ENCODE measurements around the gene TMED9.
"Not testable (repeated sequence)": the region's sequence is repeated elsewhere in the genome, so short reads cannot be mapped to it uniquely, and the experiment has no call there.

TMED9 gene

GRCh38 chr5:177606071-177607051, 14.4 kb downstream of the TMED9 start:
- no peak for DNase-seq (ENCODE audit: low spot score)

GRCh38 chr5:177607115-177607451, 15.1 kb downstream of the TMED9 start:
- no peak for DNase-seq (ENCODE audit: low spot score)

DNA sequence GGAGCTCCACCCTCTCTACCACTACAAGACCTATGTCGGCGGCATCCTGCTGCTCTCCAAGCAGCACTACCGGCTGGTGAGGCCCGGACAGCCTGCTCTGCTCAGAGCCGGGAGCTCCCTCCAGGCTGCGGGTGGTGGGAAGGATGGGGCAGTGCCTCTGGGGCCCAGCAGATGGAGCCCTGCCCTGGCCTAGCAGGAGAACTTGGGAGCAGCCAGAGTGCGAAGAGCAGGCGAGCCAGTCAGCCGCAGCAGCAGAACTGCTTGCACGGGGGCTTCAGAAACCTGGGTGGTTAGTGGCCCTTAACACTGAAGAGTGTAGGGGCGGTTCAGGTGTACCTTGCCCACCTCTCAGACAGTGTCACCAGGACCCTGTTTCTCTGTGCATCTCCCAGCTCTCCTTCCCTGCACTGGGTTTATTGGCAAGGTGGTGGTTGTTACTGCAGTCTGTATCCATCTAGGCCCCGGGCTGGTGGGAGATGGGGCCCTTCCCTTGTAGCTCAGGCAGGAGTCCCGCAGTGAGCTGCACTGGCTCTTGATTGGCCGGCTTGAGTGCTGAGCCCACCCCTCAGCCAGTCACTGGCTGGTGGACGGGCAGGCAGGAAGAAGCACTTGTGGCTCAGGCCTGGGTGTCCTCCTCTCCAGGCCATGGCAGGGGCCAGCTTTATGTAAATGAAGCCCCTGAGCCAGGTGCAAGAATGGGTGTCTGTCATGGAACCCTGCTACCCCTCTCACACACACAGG, 15.6 kb downstream of the TMED9 start:
- peak; percentile 62 for DNase-seq (ENCODE audit: low spot score)

GRCh38 chr5:177608243-177609075, 16.5 kb downstream of the TMED9 start:
- no peak for DNase-seq (ENCODE audit: low spot score)

DNA sequence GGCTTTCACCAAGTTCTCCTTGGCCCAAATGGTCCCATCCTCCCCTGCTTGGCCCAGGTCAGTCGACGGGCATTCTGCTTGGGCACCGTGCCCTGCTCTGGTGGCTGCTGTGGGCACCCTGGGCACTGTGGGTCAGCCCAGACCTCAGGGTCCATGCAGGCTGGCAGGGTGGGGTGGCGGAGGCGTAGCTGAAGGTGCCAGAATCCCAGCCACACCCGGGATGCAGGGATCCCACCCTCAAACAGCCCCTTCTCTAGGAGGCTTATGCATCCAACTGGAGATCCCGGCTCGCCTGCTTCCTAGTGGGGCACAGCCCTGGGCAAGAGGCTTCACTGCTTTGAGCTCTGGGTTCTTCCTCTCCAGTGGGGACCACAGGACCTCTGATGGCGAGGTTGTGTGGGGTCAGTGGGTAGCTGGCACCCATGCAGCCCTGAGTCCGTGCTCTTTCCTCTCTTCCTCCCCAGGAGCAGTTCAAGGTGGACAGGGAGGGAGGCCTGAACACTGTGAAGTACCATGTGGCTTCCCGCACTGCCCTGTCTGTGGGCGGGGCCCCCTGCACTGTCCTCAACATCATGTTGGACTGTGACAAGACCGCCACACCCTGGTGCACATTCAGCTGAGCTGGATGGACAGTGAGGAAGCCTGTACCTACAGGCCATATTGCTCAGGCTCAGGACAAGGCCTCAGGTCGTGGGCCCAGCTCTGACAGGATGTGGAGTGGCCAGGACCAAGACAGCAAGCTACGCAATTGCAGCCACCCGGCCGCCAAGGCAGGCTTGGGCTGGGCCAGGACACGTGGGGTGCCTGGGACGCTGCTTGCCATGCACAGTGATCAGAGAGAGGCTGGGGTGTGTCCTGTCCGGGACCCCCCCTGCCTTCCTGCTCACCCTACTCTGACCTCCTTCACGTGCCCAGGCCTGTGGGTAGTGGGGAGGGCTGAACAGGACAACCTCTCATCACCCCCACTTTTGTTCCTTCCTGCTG, 17.4 kb downstream of the TMED9 start:
- DNase-seq (ENCODE audit: low spot score): no peak

DNA sequence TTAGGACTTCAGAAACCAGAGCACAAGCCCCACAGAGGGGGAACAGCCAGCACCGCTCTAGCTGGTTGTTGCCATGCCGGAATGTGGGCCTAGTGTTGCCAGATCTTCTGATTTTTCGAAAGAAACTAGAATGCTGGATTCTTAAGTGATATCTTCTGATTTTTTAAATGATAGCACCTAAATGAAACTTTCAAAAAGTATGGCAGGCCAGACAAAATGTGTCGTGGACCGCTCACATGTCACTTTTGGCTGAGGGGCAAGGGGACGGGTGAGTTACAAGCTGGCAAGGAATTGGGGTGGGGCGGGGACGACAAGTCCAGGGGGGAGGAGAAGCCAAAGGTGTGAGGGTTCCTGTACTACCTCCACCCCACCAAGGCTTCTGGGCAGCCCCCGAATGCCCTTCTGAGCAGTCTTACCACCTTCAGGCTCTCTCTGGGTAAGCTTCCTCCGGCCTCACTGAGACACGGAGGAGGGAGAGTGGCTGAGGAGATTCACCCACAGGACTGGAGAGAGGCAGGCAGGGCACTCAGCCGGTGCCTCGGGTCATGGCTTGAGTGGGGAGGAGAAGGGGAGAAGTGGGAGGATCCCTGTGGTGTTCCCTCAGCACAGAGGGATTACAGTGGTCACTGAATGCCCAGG, 18.2 kb downstream of the TMED9 start:
- DNase-seq (ENCODE audit: low spot score): no peak

DNA sequence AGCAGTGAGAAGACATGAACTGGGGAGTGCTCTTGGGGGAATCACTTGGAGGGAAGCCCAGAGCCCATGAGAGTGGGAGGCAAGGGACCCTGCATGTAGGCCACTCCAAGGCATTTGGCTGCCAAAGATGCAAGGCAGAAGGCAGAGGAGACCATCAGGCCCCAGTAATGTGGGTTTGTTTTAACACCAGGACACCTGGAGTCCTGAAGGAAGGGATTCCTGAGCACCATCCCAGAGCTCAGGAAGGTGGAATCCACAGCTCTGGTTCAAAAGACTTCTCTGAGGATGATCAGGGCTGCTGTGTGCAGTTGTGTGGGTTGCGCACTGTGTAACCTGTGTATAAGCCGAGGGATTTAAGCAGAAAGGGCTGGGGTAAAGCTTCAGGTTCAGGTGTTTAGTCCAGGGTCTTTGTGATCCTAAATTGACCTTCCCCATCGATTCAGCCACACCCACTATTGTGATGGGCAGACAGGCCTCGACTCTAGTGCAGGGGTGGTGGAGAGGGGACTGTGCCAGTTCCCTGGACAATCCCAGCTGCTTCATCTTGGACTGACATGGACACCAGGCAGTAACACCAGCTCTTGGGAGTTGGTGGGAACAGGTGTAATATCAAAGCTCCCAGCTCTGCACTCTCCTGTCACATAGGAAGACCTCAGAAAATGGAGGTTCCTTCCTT, 18.9 kb downstream of the TMED9 start:
- no peak for DNase-seq (ENCODE audit: low spot score)

DNA sequence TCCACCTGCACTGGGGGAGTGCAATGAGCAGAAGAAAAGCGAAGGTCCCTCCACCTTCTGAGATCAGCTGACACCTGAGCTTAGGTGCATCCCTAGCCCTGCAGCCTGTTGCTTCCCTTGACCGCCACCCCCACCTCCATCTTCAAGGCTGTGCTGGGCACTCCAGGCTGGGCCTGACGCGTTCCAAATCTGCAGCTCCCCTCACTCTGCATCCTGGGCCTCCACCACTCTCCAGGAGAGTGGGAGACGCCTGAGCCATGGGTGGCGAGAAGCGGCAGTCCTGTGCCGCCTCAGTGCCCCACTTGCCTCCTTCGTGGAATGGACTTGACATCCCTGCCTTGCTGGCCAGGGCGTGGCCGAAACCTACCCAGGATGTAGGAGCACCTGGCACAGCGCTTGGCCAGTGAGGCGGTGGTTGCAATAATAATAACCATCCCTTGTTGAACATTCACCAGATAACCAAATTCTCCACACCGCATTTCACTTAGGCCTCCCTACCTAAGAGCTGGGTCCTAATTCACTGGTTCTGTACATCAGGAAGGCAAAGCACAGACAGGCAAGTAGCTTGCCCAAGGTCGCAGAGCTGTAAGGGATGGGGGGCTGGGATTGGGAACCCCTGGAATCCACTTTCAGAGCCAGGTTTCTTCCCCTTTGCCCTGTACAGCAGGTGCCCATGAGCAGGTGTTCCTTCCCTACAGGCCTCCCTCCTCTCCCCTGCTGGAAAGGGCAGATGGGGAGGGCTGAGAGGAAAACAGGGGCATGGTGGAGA, 19.6 kb downstream of the TMED9 start:
- no peak for DNase-seq (ENCODE audit: low spot score)

GRCh38 chr5:177612215-177612673, 20.2 kb downstream of the TMED9 start:
- no peak for DNase-seq (ENCODE audit: low spot score)

DNA sequence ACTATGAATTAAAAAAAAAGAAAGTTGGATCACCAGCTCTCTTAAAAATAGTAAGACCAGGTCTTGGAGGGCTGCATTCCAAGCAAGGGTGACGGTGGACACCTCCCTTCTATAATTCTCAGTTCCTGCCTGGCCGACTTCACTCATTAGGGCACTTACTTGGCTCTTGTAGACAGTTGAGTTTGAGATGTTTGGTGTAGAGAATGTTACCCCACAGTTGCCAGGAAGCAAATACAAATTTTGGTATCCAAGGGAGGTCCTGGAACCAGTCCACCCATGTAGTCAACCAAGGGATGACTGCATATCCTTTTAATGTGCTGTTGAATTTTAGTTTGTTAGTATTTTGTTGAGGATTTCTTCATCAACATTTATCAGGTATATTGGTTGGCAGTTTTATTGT, 28.6 kb downstream of the TMED9 start:
- no peak for DNase-seq (ENCODE audit: low spot score)

DNA sequence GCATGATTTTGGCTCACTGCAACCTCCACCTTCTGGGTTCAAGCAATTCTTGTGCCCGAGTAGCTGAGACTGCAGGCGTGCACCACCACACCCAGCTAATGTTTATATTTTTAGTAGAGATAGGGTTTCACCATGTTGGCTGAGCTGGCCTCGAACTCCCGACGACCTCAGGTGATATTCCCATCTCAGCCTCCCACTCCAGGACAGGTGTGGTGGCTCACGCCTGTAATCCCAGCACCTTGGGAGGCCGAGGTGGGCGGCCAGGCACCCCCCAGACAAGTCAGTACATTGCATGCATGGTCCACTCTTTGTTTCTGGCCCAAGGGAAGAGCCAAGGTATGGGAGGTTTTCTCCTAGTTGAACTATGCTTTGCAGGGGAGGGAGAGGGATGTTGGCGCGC, 32.2 kb downstream of the TMED9 start:
- DNase-seq (ENCODE audit: low spot score): not testable (repeated sequence)

GRCh38 chr5:177630186-177630585, 38.2 kb downstream of the TMED9 start:
- DNase-seq (ENCODE audit: low spot score): not testable (repeated sequence)

GRCh38 chr5:177634912-177635311, 42.9 kb downstream of the TMED9 start:
- not testable (repeated sequence) for DNase-seq (ENCODE audit: low spot score)

DNA sequence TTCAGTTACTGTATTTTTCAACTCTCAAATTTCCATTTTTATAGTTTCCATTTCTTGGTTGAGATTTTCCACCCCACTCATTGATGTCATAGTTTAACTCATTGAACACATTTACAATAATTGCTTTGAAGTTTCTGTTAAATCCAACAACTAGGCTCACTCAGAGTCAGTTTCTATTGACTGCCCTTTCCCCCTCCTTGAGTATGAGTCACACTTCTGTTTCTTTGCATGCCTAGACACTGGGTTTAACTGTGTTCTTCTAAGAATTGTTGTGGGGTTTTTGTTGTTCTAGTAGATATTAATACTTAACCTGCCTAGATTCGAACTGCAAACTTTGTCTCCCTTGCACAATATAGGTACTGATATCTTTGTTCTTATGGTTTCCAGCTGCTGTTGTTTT, 53.5 kb downstream of the TMED9 start:
- DNase-seq (ENCODE audit: low spot score): not testable (repeated sequence)
